GM21423 (cell line): ENCODE data around the gene NIPAL3.

Experiments
- ATAC-seq: cut with Tn5 transposase; IDR thresholded peaks from one replicate; pipeline ENCODE4 v1.9.1; 2021; ENCODE audit warnings: mild to moderate bottlenecking, moderate library complexity; ENCODE audit not compliant: unreplicated experiment

Gene NIPAL3

GRCh38 chr1:24390924-24391782 is 24.4 kb upstream of the NIPAL3 start:
- ATAC-seq: peak; percentile 41

- peak; percentile 72 for ATAC-seq
Measured at GRCh38 chr1:24391882-24392603, 23.6 kb upstream of the NIPAL3 start.

- ATAC-seq: no peak
Measured at GRCh38 chr1:24392604-24392946, 23.0 kb upstream of the NIPAL3 start.

GRCh38 chr1:24392982-24393650 is 22.5 kb upstream of the NIPAL3 start:
- no peak for ATAC-seq

- no peak for ATAC-seq
Measured at GRCh38 chr1:24393892-24394291, 21.7 kb upstream of the NIPAL3 start.

GRCh38 chr1:24400065-24400464 is 15.5 kb upstream of the NIPAL3 start:
- no peak for ATAC-seq

- no peak for ATAC-seq
Measured at GRCh38 chr1:24403806-24404205, 11.8 kb upstream of the NIPAL3 start.

GRCh38 chr1:24406788-24407187 is 8.8 kb upstream of the NIPAL3 start:
- no peak for ATAC-seq

- no peak for ATAC-seq
Measured at GRCh38 chr1:24409535-24409934, 6.1 kb upstream of the NIPAL3 start.

GRCh38 chr1:24410750-24411149 is 4.9 kb upstream of the NIPAL3 start:
- no peak for ATAC-seq

- ATAC-seq: no peak
Measured at GRCh38 chr1:24411963-24412362, 3.6 kb upstream of the NIPAL3 start.

- ATAC-seq: no peak
Measured at GRCh38 chr1:24412408-24412807, 3.2 kb upstream of the NIPAL3 start.

- ATAC-seq: no peak
Measured at GRCh38 chr1:24413350-24414163, 2.0 kb upstream of the NIPAL3 start, which contains the start of gene STPG1. TSS of gene STPG1 (minus strand) at chr1:24413782. CDS start at chr1:24401388, 12,394 bp downstream.

- no peak for ATAC-seq
Measured at GRCh38 chr1:24414775-24415333, 748 bp upstream of the NIPAL3 start.

- peak; percentile 5 for ATAC-seq
Measured at GRCh38 chr1:24415910-24416665, 486 bp downstream of the NIPAL3 start.

- no peak for ATAC-seq
Measured at GRCh38 chr1:24416666-24417391, 1.2 kb downstream of the NIPAL3 start.

- no peak for ATAC-seq
Measured at GRCh38 chr1:24417681-24418080, 2.1 kb downstream of the NIPAL3 start.

GRCh38 chr1:24418898-24419628 is 3.5 kb downstream of the NIPAL3 start:
- no peak for ATAC-seq
